NOMO-1 treated with DMSO at 0.1 percent for 48 hours (cell line): ENCODE results near the gene PEPD.
"Not testable (repeated sequence)": the region's sequence is repeated elsewhere in the genome, so short reads cannot be mapped to it uniquely, and the experiment has no call there.

ENCODE experiments used
- DNase-seq: peaks from one replicate; lab custom pipeline; 2025; ENCODE audit not compliant: unreplicated experiment; lab: John Stamatoyannopoulos, UW

Gene PEPD

DNA sequence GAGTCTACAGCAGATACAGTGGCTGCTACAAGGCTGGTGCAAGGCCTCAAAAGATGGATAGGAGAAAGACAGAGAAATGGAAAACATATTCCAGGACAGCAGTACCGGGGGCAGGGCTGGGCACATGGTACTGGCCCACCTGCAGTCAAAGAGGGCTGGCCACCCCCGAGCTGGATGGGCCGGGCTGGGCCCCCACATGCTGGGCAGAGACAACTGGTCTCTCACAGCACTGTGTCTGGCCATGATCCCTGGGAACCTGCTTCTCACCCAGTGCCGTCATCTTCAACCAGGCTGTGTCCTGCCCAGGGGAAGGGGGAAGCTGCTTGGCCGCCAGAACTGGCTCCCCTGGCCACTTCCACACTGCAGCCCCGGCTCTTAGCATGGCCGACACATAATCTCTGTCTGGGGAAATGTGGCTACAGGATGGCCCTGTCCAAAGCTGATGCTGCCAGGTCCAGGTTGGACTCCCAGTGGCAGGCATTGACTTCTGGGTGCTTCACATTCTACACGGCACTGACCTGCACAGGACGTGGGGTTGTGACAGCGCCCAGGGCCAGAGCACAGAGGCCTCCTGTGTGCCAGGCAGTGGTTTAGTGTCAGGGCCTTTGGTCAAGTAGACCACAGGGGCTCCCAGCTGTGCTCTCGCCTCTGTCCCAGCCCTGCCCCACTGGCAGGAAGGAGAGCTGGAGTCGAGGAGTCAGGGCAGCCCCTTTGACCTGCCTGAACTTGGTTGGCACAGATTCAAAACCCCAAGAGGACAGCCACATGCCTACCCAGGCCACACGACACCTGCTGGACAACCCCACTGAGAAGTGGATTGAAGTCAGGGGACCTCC is 21.7 kb downstream of the PEPD start:
- DNase-seq, result no peak

DNA sequence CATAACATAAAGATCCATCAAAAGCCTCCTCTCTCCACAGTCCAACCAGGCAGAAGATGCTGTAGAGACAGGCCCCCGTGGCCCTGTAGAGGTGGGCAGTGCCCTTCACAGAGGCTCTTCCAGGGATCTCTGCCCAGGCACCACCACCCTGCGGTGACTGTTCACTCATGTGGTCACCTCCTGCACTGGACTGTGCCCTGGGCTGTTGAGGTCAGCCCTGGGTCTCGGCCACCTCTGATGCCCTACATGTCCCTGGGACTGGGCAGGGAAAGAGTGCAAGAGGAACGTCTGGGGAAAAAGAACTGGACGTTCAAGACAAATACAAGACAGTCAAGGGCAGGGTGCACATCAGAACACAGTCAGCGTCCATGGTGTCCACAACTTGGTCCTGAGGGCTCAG is 22.3 kb downstream of the PEPD start:
- no peak for DNase-seq

DNA sequence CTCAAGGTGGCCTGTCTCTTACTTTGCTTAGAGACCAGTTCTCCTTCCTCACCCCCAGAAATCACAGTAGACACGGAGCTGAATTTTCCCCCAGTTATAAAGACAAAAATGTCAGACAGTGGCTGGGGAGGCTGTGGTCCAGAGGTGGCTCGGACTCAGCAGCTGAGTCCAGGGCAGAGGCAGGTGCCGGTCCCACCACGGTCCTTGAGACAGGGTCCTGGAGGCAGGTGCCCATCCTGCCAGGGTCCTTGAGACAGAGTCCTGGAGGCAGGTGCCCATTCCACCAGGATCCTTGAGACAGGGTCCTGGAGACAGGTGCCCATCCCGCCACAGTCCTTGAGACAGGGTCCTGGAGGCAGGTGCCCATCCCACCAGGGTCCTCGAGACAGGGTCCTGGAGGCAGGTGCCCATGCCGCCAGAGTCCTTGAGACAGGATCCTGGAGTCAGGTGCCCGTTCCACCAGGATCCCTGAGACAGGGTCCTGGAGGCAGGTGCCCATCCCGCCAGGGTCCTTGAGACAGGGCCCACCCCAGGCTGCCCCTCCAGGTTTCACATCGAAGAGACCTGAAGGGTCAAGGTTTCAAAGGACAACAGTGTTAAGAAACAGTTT is 23.1 kb downstream of the PEPD start:
- DNase-seq, result no peak

DNA sequence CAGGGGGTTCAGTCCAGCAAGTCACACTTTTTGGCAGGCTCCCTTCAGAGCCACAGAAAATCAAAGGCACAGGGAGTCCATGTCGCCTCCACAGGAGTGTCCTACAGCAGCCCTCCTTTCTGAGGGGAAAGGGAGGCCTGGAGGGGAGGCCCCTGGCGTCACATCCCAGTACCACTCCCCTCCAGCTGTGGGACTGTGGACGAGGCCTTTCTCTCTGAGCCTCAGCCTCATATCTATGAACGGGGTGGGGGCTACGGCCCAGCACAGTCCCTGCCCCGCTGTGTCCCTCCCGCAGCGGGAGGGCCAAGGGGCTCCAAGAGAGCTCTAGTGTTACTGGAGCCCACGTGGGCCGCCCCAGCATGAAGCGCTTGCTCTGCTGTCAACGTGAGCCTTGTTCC is 23.8 kb downstream of the PEPD start:
- no peak for DNase-seq

DNA sequence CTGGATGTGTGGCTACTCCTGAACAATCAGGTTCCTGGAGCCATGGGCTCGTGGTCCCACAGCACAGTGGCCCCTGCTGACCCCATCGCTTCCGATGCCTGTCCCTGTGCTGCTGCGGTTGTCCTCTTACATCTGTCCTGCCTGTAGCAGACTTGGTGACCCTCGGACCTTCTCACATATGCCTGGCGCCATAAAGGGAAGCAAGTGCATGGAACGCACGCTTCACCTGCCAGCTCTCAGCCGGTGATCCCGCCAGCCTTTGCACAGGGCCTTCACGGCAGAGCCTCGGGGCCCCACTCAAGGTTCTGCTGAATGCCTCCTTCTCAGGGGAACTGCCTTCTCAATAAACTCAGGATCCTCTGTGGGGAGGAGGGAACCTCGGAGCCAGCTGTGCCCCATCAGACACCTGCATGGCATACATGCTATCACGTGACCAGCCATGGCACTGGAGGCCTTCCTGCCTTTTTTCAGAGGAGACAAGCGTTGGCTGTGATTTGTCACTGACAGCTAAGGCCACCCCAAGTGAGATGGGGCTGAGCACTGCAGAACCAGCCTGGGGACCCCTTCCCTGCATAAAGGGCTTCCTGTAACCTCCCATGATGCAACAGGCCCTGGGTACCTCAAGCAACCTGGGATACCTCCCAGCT is 24.3 kb downstream of the PEPD start:
- DNase-seq, result no peak

DNA sequence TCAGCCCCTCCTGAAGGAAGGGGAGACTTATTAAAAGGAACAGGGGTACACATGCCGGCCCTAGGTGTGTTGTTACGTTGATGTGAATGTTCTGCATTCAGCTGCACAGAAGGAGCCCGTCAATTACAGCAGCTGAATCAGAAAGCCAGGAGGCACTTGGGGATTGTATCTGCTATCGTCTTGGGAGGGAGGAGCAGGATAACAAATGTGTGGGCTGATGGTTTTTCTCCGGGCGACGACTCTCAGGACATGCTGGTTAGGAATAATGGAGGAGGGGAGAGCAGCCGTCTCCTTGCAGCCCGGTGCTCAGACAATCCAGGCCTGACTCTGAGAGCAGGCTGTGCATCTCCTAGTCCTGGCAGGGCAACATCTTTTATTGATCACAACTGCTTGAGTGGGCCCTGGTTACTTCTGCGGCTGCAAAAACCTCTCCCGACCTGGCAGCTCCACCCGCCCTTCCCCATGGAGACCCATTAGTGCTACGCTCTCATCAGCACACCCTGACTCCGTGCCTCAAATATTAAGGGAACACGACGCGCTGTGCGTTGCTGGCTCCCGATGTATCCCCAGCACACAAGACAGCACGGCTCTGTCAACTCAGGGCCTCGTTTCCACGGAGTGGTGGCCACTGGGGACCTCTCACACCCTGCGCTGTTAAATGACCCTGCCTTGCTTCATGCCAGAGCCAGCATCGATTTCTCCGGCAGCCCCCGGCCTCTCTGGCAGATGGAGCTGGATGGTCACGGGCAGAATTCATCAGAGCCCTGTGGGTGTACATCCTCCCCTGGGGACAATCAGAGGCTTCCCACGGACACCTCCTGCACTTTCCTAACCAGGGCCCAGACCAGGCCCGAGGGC is 25.3 kb downstream of the PEPD start:
- DNase-seq, result no peak

DNA sequence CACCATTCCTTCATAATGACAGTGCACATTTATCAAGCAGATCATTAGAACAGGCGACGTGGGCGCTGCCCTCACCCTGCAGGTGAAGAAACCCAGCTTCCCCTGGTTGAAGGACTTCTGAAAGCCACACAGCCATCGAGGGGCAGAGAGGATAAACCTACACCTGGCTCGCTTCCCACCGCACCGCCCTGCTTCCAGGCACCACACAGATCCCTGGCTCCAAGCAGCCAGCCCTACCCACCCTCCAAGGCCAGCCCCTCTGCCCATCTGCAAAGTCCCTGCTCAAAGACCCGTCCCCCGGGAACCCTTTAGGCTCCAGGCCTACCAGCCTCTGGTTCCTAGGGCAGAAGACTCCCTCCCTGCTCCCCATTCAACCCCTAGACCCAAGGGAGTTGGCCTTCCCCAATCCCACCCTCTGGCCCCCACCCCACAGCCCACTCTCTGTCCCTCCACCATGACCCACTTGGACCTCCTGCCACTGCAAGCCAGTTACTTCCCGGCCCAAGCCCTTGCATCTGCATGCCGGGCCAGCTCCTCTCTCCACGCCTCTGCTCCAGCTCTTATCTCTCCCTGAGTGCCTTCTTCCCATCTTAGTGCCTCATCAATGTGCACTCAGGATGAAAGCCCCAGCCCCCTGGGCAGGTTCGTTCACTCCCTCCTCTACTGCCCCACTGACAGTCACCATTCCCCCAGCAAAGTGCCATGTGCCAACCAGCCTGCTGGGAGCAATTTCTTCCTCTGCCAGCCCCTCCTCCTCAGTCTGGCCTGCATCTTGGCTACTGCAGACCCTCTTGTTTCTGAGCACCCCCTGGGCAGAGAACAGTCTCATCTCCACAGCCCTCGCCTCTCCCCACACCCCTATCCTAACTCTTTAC is 28.0 kb downstream of the PEPD start:
- no peak for DNase-seq

DNA sequence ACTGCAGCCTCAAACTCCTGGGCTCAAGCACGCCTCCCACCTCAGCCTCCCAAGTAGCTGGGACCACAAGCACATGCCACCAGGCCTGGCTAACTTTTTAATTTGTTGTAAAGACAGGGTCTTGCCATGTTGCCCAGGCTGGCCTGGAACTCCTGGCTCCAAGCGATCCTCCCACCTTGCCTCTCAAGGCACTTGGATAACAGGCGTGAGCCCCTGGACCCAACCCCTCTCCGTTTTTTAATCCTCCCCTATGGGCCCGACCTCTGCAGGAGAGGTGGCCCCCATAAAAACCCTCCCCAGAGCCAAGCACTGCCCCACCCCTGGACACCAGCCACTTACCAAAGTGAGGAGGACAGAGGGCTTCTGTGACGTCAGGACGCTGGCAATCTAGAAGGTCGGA is 28.6 kb downstream of the PEPD start:
- no peak for DNase-seq

DNA sequence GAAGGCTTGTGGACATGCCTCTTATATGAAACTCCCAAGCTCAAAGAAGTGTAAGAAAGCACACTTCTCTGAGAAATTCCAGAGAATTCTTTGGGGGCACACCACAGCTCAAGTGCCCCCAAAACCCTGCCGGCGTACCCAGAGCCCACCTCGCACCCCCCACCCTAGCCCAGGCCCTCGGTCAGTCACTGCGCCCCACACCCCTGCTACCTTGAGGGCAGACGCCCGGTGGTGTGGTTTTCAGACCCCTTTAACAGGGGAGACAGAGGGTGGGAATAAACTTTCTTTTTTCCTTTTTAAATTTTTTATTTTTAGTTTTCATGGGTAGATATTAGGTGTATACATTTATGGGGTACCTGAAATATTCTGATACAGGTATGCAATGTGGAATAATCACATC is 29.5 kb downstream of the PEPD start:
- no peak for DNase-seq

DNA sequence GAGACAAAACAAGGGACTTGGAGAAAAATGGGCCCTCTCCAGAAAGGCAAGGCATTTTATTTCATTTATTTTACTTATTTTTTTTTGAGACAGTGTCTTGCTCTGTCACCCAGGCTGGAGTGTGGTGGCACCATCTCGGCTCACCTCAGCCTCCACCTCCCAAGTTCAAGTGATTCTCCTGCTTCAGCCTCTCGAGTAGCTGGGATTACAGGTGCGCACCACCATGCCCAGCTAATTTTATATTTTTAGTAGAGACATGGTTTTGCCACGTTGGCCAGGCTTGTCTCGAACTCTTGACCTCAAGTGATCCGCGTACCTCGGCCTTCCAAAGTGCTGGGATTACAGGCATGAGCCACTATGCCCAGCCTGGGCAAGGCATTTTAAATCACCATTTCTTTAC is 31.0 kb downstream of the PEPD start:
- not testable (repeated sequence) for DNase-seq

DNA sequence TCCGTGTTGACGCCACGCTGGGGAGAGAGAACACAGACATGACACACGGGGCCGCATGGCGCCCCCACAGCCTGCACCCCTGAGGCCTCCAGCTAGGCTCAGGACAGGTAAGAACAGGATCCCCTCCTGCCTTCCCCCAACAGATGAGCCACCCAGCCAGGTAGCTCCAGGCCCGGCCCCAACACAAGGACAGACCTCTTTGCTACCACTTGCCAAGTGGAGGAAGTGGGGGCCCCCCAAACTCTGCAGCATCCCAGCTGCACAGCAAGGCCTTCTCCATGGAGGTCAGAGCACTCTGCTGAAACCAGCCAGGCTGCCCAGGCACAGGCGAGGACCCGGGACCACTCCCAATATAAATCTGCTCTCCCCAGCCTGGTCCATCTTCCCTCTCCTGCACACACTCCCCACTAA is 31.5 kb downstream of the PEPD start:
- no peak for DNase-seq

DNA sequence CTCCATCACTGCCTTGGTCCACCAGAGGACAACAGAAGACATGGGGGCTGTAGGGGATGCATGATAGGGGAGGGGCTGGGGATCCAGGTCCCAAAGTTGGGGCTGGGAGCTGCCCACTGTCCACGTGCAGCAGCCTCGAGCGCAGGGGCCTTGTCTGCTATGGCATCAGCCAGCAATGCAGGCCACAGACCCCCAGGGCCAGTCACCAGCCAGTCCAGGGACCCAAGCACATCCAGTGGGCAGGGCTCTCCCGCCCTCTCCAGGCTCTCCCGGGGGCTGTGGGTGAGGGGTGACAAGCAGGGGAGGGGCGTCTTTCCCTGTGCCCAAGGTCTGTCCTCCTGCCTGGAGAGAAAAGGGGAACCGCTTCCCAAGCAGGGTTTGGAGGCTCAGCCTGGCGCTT is 32.8 kb downstream of the PEPD start:
- DNase-seq, result no peak

DNA sequence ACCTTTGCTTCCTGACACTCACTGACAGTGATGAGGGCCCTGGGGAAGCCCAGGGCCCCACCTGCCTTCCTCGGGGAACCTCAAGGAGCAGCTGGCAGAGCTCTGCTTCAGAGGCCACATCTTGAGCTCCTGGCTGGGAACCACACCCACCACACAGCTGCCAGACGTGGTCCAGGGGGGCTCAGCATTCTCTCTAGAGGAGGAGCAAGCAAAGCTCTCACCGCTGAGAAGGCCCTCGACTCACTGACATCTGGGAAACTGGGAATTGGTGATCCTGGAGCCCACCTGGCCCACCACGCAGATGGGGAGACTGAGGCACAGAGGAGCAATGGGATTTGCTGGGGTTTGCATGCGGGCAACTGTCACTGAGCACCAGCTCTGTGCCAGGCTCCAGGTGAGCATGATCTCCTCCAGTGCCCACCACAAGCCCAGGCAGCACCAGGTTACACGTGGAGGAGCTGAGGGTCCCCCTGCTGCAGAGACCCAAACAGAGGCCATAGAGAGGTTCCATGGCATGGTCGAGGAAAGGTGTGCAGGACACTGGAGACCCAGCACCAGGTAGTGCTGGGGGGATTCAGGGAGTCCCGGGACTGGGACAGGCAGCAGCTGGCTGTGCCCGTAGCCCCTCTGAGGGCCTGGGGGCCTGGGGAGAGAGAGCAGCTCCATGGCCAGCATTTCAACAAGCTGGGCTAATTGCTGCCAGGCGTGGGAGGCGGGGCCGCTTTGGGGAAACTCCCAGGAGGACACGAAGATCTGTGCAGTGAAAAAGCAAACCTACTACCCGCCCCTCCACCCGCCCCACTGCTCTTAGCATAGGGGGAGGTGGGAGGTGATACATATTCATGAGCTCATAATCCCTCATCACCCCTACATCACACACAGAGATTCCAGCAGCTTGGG is 33.4 kb downstream of the PEPD start:
- no peak for DNase-seq

DNA sequence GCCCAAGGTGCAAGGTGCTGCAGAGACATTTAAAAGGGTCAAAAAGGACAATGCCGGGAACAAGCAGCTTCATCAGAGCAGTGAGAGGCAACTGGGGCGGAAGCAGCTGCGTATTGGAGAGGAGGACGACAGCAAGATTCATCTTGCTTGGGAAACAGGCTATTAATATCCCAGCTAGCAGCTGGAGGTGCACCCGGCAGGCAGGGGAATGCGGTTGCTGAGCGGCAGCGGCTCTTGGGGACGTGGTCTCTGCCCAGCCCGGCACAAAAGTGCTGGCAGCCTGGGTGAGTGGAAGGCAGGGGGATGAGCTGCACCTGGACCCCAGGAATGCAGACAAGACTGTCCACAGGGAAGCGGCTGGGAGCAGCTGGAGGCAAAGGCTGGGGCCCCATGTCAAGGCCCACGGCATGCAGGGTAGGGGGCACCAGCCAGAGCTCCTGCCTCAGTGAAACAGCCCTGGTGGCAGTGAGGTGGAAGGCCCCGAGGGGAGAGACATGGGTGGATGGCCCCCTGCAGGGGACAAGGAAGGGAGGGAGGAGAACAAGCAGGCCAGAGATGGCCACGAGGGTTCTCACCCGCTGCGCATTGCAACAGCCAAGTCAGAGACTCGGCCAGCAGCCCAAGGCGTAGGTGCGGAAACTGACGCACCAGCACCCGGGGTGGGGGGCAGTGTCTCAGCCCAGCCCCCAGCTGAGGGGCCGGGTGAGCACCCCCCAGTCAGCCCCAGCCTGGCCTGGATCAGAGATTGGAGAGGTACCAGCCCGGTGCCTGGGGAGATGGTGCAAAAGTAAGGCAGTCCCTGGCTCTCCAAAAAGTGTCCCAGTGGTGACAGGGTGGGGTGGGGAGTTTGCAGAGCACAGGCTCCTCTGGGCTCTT is 34.4 kb downstream of the PEPD start:
- DNase-seq, result no peak

DNA sequence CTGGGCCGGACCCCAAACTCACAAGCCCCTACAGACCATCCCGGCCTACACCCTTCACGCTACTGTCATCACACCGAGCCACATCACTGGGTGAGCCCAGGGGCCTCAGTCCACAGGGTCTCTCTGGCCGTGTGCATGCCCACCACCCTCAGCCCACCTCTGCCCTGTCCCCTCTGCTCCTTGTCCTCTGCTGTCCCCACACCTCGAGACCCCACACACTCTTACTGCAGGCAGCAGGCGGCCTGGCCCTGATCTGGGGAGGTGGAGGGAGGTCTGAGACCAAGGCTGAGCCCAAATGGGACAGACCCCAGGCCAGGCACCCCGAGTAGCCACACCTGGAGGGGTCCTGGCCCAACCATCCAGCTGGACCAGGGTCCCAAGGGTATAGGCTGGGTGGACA is 35.2 kb downstream of the PEPD start:
- DNase-seq, result no peak

DNA sequence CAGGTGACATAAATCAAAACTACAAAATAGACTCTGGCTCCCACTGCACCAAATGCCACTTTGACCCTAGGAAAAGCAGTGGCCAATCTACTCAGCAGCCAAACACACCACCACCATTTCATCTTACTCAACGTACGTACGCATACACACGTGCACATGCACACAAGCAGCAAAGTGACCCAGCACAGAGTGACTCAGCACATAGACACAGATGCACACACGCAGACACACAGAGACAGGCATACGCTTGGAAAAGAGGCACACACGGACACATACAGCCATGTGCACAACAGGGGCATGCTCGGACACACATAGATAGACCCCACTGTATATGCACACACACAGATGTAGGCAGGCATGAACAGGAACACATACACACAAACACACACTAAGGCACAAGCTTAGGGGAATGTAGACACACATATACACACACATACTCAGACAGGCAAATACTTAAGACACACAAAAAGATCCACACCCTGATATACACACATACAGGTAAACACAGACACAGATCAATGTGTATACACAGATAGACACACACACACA is 37.3 kb downstream of the PEPD start:
- no peak for DNase-seq

DNA sequence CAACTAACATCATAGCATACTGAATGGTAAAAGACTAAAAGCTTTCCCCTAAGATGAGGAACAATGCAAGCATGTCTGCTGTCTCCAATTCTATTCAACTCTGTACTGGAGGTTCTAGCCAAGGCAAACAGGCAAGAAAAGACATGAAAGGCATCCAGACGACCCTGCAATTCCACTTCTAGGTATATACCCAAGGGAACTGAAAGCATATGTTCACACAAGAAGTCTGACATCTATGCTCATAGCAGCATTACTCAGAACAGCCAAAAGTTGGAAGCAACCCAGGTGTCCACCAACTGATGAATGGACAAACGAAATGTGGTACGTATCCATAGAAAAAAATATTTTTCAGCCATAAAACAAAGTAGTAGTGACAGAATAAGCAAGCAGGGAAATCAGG is 39.1 kb downstream of the PEPD start:
- no peak for DNase-seq

DNA sequence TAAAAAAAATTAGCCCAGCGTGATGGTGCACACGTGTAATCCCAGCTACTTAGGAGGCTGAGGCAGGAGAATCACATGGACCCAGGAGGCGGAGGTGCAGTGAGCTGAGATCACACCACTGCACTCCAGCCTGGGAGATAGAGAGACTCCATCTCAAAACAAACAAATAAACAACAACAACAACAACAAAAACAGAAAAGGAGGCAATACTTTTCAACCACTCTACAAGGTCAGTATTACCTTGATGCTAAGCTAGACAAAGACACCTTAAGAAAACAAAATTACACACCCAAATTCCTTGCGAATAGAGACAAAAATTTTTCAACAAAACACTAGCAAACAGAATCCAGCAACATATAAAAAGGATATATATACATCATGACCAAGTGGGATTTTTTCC is 39.7 kb downstream of the PEPD start:
- DNase-seq, result no peak
